Fibroblast of pulmonary artery (primary cell): ENCODE data around the gene CD79B.
"Not testable (repeated sequence)": the region's sequence is repeated elsewhere in the genome, so short reads cannot be mapped to it uniquely, and the experiment has no call there.

Source experiments
- DNase-seq: peaks from one replicate; pipeline ENCODE4 v3.0.0-alpha.2; 2010; ENCODE audit warnings: low read depth
- H3K4me3 ChIP-seq: replicated peaks from 2 replicates; pipeline ENCODE4 v1.5.1; 2011; ENCODE audit warnings: low read depth, mild to moderate bottlenecking, control low read depth, low read length, moderate library complexity
- CTCF ChIP-seq: IDR thresholded peaks from 2 replicates; pipeline ENCODE4 v1.5.1; 2011; ENCODE audit warnings: mild to moderate bottlenecking, control low read depth, low read length, inconsistent platforms; ENCODE audit errors: missing control alignments

The CD79B gene

GRCh38 chr17:63926164-63926563 lies 6.0 kb downstream of the CD79B start:
- TF ChIP-seq CTCF: no peak
- DNase-seq: no peak
- H3K4me3 ChIP-seq: no peak overlapping the region

GRCh38 chr17:63925615-63926014 lies 6.5 kb downstream of the CD79B start:
- H3K4me3 ChIP-seq: no peak overlapping the region
- TF ChIP-seq CTCF: no peak
- DNase-seq: no peak

- not testable (repeated sequence) for DNase-seq
These were observed 9.7 kb downstream of the CD79B start for GRCh38 chr17:63922402-63922801.

GRCh38 chr17:63920779-63921178 lies 11.4 kb downstream of the CD79B start:
- H3K4me3 ChIP-seq, DNase-seq: not testable (repeated sequence)

More at GRCh38 chr17:63922402-63922801, 9.7 kb downstream of the CD79B start:
- not testable (repeated sequence) for H3K4me3 ChIP-seq

GRCh38 chr17:63920050-63920449 lies 12.1 kb downstream of the CD79B start:
- not testable (repeated sequence) for H3K4me3 ChIP-seq, DNase-seq

- DNase-seq: peak; percentile 67
- H3K4me3 ChIP-seq: no peak overlapping the region
- TF ChIP-seq CTCF: peak; percentile 88
These were observed 12.8 kb downstream of the CD79B start for GRCh38 chr17:63919311-63919723.

- H3K4me3 ChIP-seq, DNase-seq: not testable (repeated sequence)
These were observed 13.3 kb downstream of the CD79B start, which contains the start of gene GH1 for GRCh38 chr17:63918789-63919305. TSS of gene GH1 (minus strand) at chr17:63918839. CDS start at chr17:63918776, 63 bp downstream.

GRCh38 chr17:63918305-63918704 lies 13.8 kb downstream of the CD79B start:
- no peak for DNase-seq
- H3K4me3 ChIP-seq: no peak overlapping the region
- TF ChIP-seq CTCF: no peak

GRCh38 chr17:63917646-63918045 lies 14.5 kb downstream of the CD79B start:
- no peak for DNase-seq
- TF ChIP-seq CTCF: no peak
- no peak overlapping the region for H3K4me3 ChIP-seq

GRCh38 chr17:63917206-63917605 lies 14.9 kb downstream of the CD79B start:
- H3K4me3 ChIP-seq, DNase-seq: not testable (repeated sequence)
